PFSK-1 (cell line): Measurements from ENCODE around the gene TMEM253.

ENCODE experiments used
- FOXP2 ChIP-seq: optimal IDR thresholded peaks from 2 replicates; pipeline ENCODE3; 2011; ENCODE audit warnings: borderline replicate concordance, control low read depth, inconsistent platforms; ENCODE audit not compliant: insufficient read depth; ENCODE audit errors: extremely low read length, extremely low read depth
- POLR2AphosphoS5 ChIP-seq: IDR thresholded peaks from 2 replicates; pipeline ENCODE4 v1.6.1; 2012; ENCODE audit warnings: low read depth, mild to moderate bottlenecking, control low read depth, low read length, moderate library complexity
- REST ChIP-seq, 2 experiments: IDR thresholded peaks; 2 replicates each; pipeline versions ENCODE4 v1.6.1 to v1.8.0; 2011 to 2012; ENCODE audit warnings: low read depth in 2 of 2, low read length in 2 of 2, control low read depth in 1 of 2, inconsistent platforms in 1 of 2, mild to moderate bottlenecking in 1 of 2, moderate library complexity in 1 of 2; ENCODE audit not compliant: insufficient read depth in 1 of 2
- SIN3A ChIP-seq: IDR thresholded peaks from 2 replicates; pipeline ENCODE4 v1.6.1; 2012; ENCODE audit warnings: mild to moderate bottlenecking, low read length, moderate library complexity, borderline replicate concordance; ENCODE audit not compliant: insufficient read depth
- TAF1 ChIP-seq: IDR thresholded peaks from 2 replicates; pipeline ENCODE4 v1.6.1; 2012; ENCODE audit warnings: low read length, control low read depth, borderline replicate concordance; ENCODE audit not compliant: insufficient read depth

Gene TMEM253

GRCh38 chr14:21075719-21076437, 25.0 kb upstream of the TMEM253 start:
- TF ChIP-seq FOXP2 (no peak), POLR2AphosphoS5 (no peak), SIN3A (no peak), REST (IDR thresholded peaks at IDR 0.05; ENCODE audit: insufficient read depth in 1 of 2, low read depth in 2 of 2, low read length in 2 of 2) (no peak), TAF1 (no peak)

GRCh38 chr14:21077672-21078071, 23.2 kb upstream of the TMEM253 start:
- TF ChIP-seq REST (IDR thresholded peaks at IDR 0.05; ENCODE audit: insufficient read depth in 1 of 2, low read depth in 2 of 2, low read length in 2 of 2) (no peak), POLR2AphosphoS5 (no peak), SIN3A (no peak)

GRCh38 chr14:21078287-21078686, 22.6 kb upstream of the TMEM253 start:
- TF ChIP-seq FOXP2 (no peak), POLR2AphosphoS5 (no peak), REST (IDR thresholded peaks at IDR 0.05; ENCODE audit: insufficient read depth in 1 of 2, low read depth in 2 of 2, low read length in 2 of 2) (no peak), TAF1 (no peak), SIN3A (no peak)

- TF ChIP-seq POLR2AphosphoS5 (no peak), SIN3A (no peak)
These were observed 22.1 kb upstream of the TMEM253 start for GRCh38 chr14:21078726-21079125.

GRCh38 chr14:21081521-21082142, 19.2 kb upstream of the TMEM253 start:
- TF ChIP-seq REST (IDR thresholded peaks at IDR 0.05; ENCODE audit: insufficient read depth in 1 of 2, low read depth in 2 of 2, low read length in 2 of 2), result no peak
- TF ChIP-seq POLR2AphosphoS5, result no peak
- no peak for TF ChIP-seq FOXP2
- no peak for TF ChIP-seq SIN3A
- no peak for TF ChIP-seq TAF1
